ENCODE data around the gene SPAM1.

GRCh38 chr7:123958186-123958703, 33.2 kb downstream of the SPAM1 start:
- TF ChIP-seq CTCF (IDR thresholded peaks at IDR 0.05 in 4 of 5, conservative IDR thresholded peaks at IDR 0.05 in 1 of 5), result no peak
- TF ChIP-seq POLR2A (IDR thresholded peaks at IDR 0.05), result no peak
